Hepatocyte (in vitro differentiated cells): ENCODE measurements around the gene SLC16A3. TPM values are rescaled to one million over a fixed set of nuclear protein-coding genes. Genes with fewer than 3 reads are reported as not detected.
A peak's percentile ranks its signal among the peaks of the same experiment; 100 is the strongest.
"Not testable (repeated sequence)": the region's sequence is repeated elsewhere in the genome, so short reads cannot be mapped to it uniquely, and the experiment has no call there.

ENCODE experiments used
- DNase-seq: peaks from one replicate; pipeline ENCODE4 v3.0.0-alpha.2; 2016; ENCODE audit warnings: low spot score
- H2AFZ ChIP-seq: fragments of 200-600 bp; sonication (generic); 2 replicates; pipeline ENCODE4 v1.6.0; 2016; ENCODE audit warnings: antibody characterized with exemption, mild to moderate bottlenecking
- H3K27ac ChIP-seq: fragments of 200-600 bp; sonication (generic); 2 replicates; pipeline ENCODE4 v1.5.1; 2016; ENCODE audit warnings: mild to moderate bottlenecking
- H3K27me3 ChIP-seq: fragments of 200-600 bp; sonication (generic); 2 replicates; pipeline ENCODE4 v1.6.1; 2016
- H3K36me3 ChIP-seq: fragments of 200-600 bp; sonication (generic); replicated peaks from 2 replicates; pipeline ENCODE4 v1.5.1; 2016; ENCODE audit warnings: low read depth; ENCODE audit not compliant: insufficient read depth
- H3K4me1 ChIP-seq: fragments of 200-600 bp; sonication (generic); 2 replicates; pipeline ENCODE4 v1.5.1; 2016; ENCODE audit warnings: mild to moderate bottlenecking, moderate library complexity; ENCODE audit not compliant: insufficient read depth
- H3K4me2 ChIP-seq: fragments of 200-600 bp; sonication (generic); 2 replicates; pipeline ENCODE4 v1.6.0; 2016
- H3K4me3 ChIP-seq: fragments of 200-600 bp; sonication (generic); 2 replicates; pipeline ENCODE4 v1.5.1; 2016; ENCODE audit warnings: mild to moderate bottlenecking
- H3K79me2 ChIP-seq: fragments of 200-600 bp; sonication (generic); 2 replicates; pipeline ENCODE4 v1.6.0; 2017; ENCODE audit warnings: mild to moderate bottlenecking
- H3K9me2 ChIP-seq: fragments of 200-600 bp; sonication (generic); replicated peaks from 2 replicates; pipeline ENCODE4 v1.6.0; 2017; ENCODE audit warnings: mild to moderate bottlenecking; ENCODE audit not compliant: insufficient read depth
- H3K9me3 ChIP-seq: fragments of 200-600 bp; sonication (generic); 2 replicates; pipeline ENCODE4 v1.5.1; 2016; ENCODE audit warnings: low read depth, mild to moderate bottlenecking
- H4K20me1 ChIP-seq: fragments of 200-600 bp; sonication (generic); 2 replicates; pipeline ENCODE4 v1.6.0; 2016; ENCODE audit warnings: mild to moderate bottlenecking; ENCODE audit not compliant: insufficient read depth, poor library complexity, severe bottlenecking
- EZH2 ChIP-seq: fragments of 200-600 bp; sonication (generic); IDR thresholded peaks from 2 replicates; pipeline ENCODE4 v1.6.1; 2016; ENCODE audit warnings: antibody characterized with exemption, mild to moderate bottlenecking, borderline replicate concordance
- EZH2phosphoT487 ChIP-seq: fragments of 200-600 bp; sonication (generic); IDR thresholded peaks from one replicate; pipeline ENCODE4 v1.6.1; 2018; ENCODE audit warnings: antibody characterized with exemption, mild to moderate bottlenecking, low read depth, moderate library complexity; ENCODE audit not compliant: unreplicated experiment, severe bottlenecking
- WGBS: methylation state at CpG from one replicate; pipeline ENCODE4 v1.1.6; 2016; ENCODE audit warnings: low lambda C conversion rate; ENCODE audit errors: missing lambda C conversion rate; 5-methylcytosine and 5-hydroxymethylcytosine counted together
- polyA plus RNA-seq: library from polyadenylated mRNA; unstranded; fragments of >200 nt; fragmentation: Nextera tagmentation; extraction: Ambion mirVana; gene quantifications from 2 replicates; pipeline ENCODE4 v1.2.1, GENCODE V29; 2016
- total RNA-seq: library from RNA; depleted of rRNA; stranded (reverse); fragments of >200 nt; gene quantifications from 2 replicates; pipeline ENCODE4 v1.2.3, GENCODE V29; 2014
- TF ChIP-seq, protein P1 (sequence below): fragments of 200-600 bp; sonication (generic); IDR thresholded peaks from 2 replicates; pipeline ENCODE4 v1.5.1; 2016; ENCODE audit warnings: antibody characterized with exemption, mild to moderate bottlenecking; ENCODE audit not compliant: poor library complexity

The SLC16A3 gene
- total and polyA plus RNA-seq, 2 experiments from 2014 or later: 125 to 290 TPM

DNA sequence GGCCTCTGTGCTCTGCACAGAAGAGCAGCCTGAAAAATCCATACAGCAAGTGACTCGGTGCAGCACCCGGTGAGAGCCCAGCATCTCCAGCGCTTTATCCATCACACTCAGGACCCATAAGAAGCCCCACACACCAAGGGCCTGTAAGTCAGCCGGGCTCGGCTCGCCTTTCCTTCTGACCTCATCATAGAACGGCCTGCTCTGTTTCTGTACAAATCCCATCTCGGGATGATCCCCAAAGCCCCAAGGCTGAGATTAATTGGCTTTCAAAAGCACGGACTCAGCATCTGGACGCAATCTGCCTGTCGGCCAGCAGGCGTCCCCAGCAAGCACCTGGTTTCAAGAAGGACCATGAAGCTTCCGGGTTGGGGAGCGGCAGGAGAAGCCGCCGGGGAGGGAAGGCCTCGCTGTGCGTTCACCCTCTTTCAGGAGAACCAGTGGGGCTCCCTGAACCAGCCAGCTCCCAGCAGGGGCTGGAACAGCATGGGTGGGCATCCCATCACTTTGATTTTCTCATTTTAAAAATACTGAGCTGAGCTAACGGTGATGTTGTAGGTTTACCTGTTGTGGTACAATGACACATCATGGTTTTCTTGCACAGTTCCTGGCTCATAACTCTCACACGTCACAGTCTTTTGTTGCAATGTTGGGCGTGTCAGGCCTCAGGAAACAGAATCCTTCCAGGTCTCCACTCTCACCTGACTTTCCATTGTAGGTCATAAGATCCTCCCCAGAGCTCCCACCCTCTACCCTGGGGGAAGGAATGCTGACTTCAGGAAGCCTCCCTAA, 22.9 kb upstream of the SLC16A3 start:
- Histone ChIP-seq H3K36me3 (no peaks in the 10 kb centered on the region), H3K4me1 (peaks cover 8% of the 10 kb centered on the region), H3K4me3 (no peak overlapping the region), H3K27me3 (no peaks in the 10 kb centered on the region), H3K9me3 (no peaks in the 10 kb centered on the region), H2AFZ (peak overlapping the region; percentile 58), H3K9me2 (no peaks in the 10 kb centered on the region), H4K20me1 (no peaks in the 10 kb centered on the region), H3K79me2 (peaks cover under 1% of the 10 kb centered on the region), H3K27ac (peak overlapping the region; percentile 91), H3K4me2 (peak overlapping the region; percentile 65)
- DNase-seq: peak; percentile 94
- 19% methylated on average over 21 of the region's 21 CpGs for WGBS
- TF ChIP-seq EZH2phosphoT487: no peak
- TF ChIP-seq, protein P1, sequence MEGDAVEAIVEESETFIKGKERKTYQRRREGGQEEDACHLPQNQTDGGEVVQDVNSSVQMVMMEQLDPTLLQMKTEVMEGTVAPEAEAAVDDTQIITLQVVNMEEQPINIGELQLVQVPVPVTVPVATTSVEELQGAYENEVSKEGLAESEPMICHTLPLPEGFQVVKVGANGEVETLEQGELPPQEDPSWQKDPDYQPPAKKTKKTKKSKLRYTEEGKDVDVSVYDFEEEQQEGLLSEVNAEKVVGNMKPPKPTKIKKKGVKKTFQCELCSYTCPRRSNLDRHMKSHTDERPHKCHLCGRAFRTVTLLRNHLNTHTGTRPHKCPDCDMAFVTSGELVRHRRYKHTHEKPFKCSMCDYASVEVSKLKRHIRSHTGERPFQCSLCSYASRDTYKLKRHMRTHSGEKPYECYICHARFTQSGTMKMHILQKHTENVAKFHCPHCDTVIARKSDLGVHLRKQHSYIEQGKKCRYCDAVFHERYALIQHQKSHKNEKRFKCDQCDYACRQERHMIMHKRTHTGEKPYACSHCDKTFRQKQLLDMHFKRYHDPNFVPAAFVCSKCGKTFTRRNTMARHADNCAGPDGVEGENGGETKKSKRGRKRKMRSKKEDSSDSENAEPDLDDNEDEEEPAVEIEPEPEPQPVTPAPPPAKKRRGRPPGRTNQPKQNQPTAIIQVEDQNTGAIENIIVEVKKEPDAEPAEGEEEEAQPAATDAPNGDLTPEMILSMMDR: peak; percentile 86

DNA sequence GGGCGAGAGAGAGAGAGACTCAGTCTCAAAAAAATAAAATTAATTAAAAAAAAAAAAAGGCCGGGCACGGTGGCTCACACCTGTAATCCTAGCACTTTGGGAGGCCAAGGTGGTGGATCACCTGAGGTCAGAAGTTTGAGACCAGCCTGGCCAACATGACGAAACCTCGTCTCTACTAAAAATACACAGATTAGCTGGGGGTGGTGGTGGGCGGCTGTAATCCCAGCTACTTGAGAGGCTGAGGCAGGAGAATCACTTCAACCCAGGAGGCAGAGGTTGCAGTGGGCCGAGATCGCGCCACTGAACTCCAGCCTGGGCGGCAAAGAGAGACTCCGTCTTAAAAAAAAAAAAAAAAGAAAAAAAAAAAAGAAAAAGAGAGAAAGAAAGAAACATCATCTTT, 18.2 kb upstream of the SLC16A3 start:
- H3K4me2 ChIP-seq, H3K9me3 ChIP-seq, H3K79me2 ChIP-seq, H3K4me1 ChIP-seq, H3K36me3 ChIP-seq, H3K27ac ChIP-seq, DNase-seq, H2AFZ ChIP-seq, H3K9me2 ChIP-seq, H4K20me1 ChIP-seq, H3K4me3 ChIP-seq, H3K27me3 ChIP-seq: not testable (repeated sequence)
- 97% methylated on average over 8 of the region's 11 CpGs for WGBS

DNA sequence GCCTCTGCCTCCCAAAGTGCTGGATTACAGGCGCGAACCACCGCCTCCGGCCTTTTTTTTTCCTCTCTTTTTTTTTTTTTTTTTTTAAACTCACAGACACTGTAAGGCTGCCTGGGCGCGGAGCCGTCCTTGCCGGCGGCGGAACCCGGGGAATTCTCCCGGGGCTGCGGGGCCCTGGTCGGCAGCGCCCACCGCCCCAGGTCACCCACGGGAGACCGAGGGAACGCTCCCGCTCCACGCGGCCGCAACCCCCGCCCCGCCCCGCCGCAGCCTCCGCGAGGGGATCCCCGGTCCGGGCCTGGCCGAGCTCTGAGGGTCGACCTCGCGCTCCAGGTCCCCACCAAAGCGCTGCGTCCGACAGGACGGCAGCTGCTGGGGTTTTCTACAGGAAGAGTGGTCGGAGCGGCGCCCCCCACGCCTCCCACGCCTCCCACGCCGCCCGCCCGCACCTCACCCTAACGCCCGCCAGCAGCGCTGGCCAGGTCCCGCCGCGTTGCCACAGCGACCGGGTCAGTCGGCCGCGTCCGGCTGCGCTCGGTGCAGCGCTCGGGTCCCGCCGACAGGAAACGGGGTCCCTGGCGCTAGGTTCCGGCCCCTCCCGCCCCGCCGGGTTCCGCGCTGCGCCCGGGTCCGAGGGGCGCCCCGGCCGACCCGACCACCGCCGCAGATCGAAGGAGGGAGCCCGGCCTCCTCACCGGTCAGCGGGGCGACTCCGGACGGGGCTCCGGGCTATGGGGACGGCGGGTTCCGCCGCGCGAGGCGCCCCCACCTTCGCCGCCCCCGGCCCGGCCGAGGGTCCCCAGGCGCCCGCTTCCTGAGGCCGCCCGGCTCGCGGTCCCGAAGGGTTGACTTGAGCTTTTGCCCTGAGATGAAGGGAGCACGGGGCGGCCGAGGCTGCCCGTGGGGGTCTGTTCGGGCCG, 16.3 kb upstream of the SLC16A3 start, which contains the start of gene CCDC57:
CCDC57 (minus strand) TSS at position 512 of the 920 bp plus-strand sequence. CDS start 10,898 bp downstream, outside the sequence.
- Histone ChIP-seq H2AFZ (peak within 1 kb of the TSS; percentile 100), H3K27ac (peak within 1 kb of the TSS; percentile 94), H3K27me3 (no peaks in the 10 kb centered on the region), H3K9me3 (no peaks in the 10 kb centered on the region), H3K79me2 (peaks cover 9% of the 10 kb centered on the region), H3K4me3 (peak within 1 kb of the TSS; percentile 100), H3K36me3 (no peaks in the 10 kb centered on the region), H3K4me2 (peak within 1 kb of the TSS; percentile 99), H3K9me2 (no peaks in the 10 kb centered on the region), H3K4me1 (peaks cover 7% of the 10 kb centered on the region), H4K20me1 (no peaks in the 10 kb centered on the region)
- DNase-seq: peak; percentile 92
- TF ChIP-seq, protein P1: no peak
- TF ChIP-seq EZH2: no peak
- TF ChIP-seq EZH2phosphoT487: no peak
- WGBS: 1% methylated on average over 63 of the region's 116 CpGs
